Ectodermal cell (in vitro differentiated cells): ENCODE results near the gene CRTC3.

Experiments used
- H3K27ac ChIP-seq: 2 replicates; pipeline ENCODE4 v1.7.0; 2013; ENCODE audit warnings: mild to moderate bottlenecking, low read depth, low read length; ENCODE audit not compliant: insufficient read depth, poor library complexity, severe bottlenecking
- H3K27me3 ChIP-seq: 2 replicates; pipeline ENCODE4 v1.7.0; 2013; ENCODE audit warnings: mild to moderate bottlenecking, low read length; ENCODE audit not compliant: insufficient read depth, control insufficient read depth, poor library complexity, severe bottlenecking
- H3K36me3 ChIP-seq: one replicate; pipeline ENCODE4 v1.7.0; 2013; ENCODE audit warnings: low read length; ENCODE audit not compliant: control insufficient read depth, insufficient read depth
- H3K4me1 ChIP-seq: one replicate; pipeline ENCODE4 v1.7.0; 2013; ENCODE audit warnings: low read length; ENCODE audit not compliant: control insufficient read depth, insufficient read depth
- H3K4me3 ChIP-seq: 2 replicates; pipeline ENCODE4 v1.7.0; 2013; ENCODE audit warnings: low read depth, low read length, control low read depth; ENCODE audit not compliant: insufficient read depth
- H3K9me3 ChIP-seq: 2 replicates; pipeline ENCODE4 v1.7.0; 2013; ENCODE audit warnings: mild to moderate bottlenecking, low read length, moderate library complexity; ENCODE audit not compliant: control insufficient read depth
- WGBS, 2 experiments: methylation state at CpG; one replicate each; pipeline ENCODE4 v1.1.7; 2013; ENCODE audit warnings: missing lambda C conversion rate in 2 of 2; 5-methylcytosine and 5-hydroxymethylcytosine counted together

CRTC3 gene

GRCh38 chr15:90691982-90692773 lies 162.5 kb downstream of the CRTC3 start:
- Histone ChIP-seq H3K36me3 (no peaks in the 10 kb centered on the region), H3K4me3 (no peak overlapping the region), H3K27ac (no peak overlapping the region), H3K4me1 (no peaks in the 10 kb centered on the region), H3K27me3 (no peaks in the 10 kb centered on the region), H3K9me3 (no peaks in the 10 kb centered on the region)
- WGBS, 2 experiments, result 94 to 97% methylated on average over 4 of the region's 4 CpGs
